GM19455 (cell line): Measurements from ENCODE around the gene THRB.

Source experiments
- ATAC-seq: cut with Tn5 transposase; IDR thresholded peaks from one replicate; pipeline ENCODE4 v1.9.1; 2021; ENCODE audit not compliant: unreplicated experiment

Gene THRB

GRCh38 chr3:24385012-24385615, 109.5 kb downstream of the THRB start:
- ATAC-seq = no peak

- no peak for ATAC-seq
These were observed 112.0 kb downstream of the THRB start for GRCh38 chr3:24382647-24383046.

GRCh38 chr3:24379936-24380335, 114.7 kb downstream of the THRB start:
- no peak for ATAC-seq

- no peak for ATAC-seq
These were observed 116.3 kb downstream of the THRB start for GRCh38 chr3:24378313-24378712.

GRCh38 chr3:24377218-24377993, 117.2 kb downstream of the THRB start:
- no peak for ATAC-seq

GRCh38 chr3:24375947-24376384, 118.7 kb downstream of the THRB start:
- no peak for ATAC-seq

GRCh38 chr3:24374801-24375200, 119.8 kb downstream of the THRB start:
- no peak for ATAC-seq

GRCh38 chr3:24373198-24373959, 121.3 kb downstream of the THRB start:
- no peak for ATAC-seq

- ATAC-seq = no peak
These were observed 122.0 kb downstream of the THRB start for GRCh38 chr3:24372559-24373197.

GRCh38 chr3:24370352-24371090, 124.1 kb downstream of the THRB start:
- no peak for ATAC-seq

- ATAC-seq = no peak
These were observed 126.0 kb downstream of the THRB start for GRCh38 chr3:24368605-24369004.

- ATAC-seq = no peak
These were observed 126.9 kb downstream of the THRB start for GRCh38 chr3:24367664-24368264.

- ATAC-seq = no peak
These were observed 127.4 kb downstream of the THRB start for GRCh38 chr3:24367216-24367615.

- no peak for ATAC-seq
These were observed 129.5 kb downstream of the THRB start for GRCh38 chr3:24365168-24365567.

- ATAC-seq = no peak
These were observed 130.3 kb downstream of the THRB start for GRCh38 chr3:24364359-24364758.

GRCh38 chr3:24363242-24363641, 131.4 kb downstream of the THRB start:
- ATAC-seq = no peak

- no peak for ATAC-seq
These were observed 133.0 kb downstream of the THRB start for GRCh38 chr3:24361623-24362022.

- ATAC-seq = no peak
These were observed 133.7 kb downstream of the THRB start for GRCh38 chr3:24360957-24361356.

GRCh38 chr3:24359645-24360462, 134.8 kb downstream of the THRB start:
- ATAC-seq = no peak
